Measurements from ENCODE around the gene PRSS57. TPM values are rescaled to one million over a fixed set of nuclear protein-coding genes. Genes with fewer than 3 reads are reported as not detected.

Gene PRSS57
- polyA plus RNA-seq, 1 donor (not counting 4 experiments of a cell fraction or from before 2014, with no cell fraction given) = not detected

- H3K27me3 ChIP-seq (ENCODE audit: control insufficient read depth, extremely low read depth, insufficient read depth, low read length) = peaks cover 40% of the 10 kb centered on the region
- no peak for FAIRE-seq
- TF ChIP-seq CTCF (optimal IDR thresholded peaks at IDR 0.05 in 1 of 3, IDR thresholded peaks at IDR 0.05 in 1 of 3, conservative IDR thresholded peaks at IDR 0.05 in 1 of 3; ENCODE audit: extremely low read depth in 1 of 3, insufficient read depth in 2 of 3, low read length in 3 of 3) (no peak), EZH2 (IDR thresholded peaks at IDR 0.05; ENCODE audit: low read length) (no peak)
These were observed 14.1 kb upstream of the PRSS57 start for GRCh38 chr19:709196-709964.

GRCh38 chr19:708154-709143 is 13.2 kb upstream of the PRSS57 start, which contains the start of gene PALM:
PALM (plus strand) TSS chr19:708935; CDS start chr19:709147, 212 bp downstream.
- Histone ChIP-seq H3K4me2 (ENCODE audit: control insufficient read depth, extremely low read depth, insufficient read depth, low read depth, low read length) (no peak within 1 kb of the TSS), H3K27me3 (ENCODE audit: control insufficient read depth, extremely low read depth, insufficient read depth, low read length) (peaks cover 42% of the 10 kb centered on the region), H3K4me1 (ENCODE audit: control insufficient read depth, extremely low read depth, insufficient read depth, low read length) (no peaks in the 10 kb centered on the region), H3K79me2 (ENCODE audit: control insufficient read depth, insufficient read depth, low read length) (no peaks in the 10 kb centered on the region), H2AFZ (ENCODE audit: control insufficient read depth, low read length) (no peak within 1 kb of the TSS), H3K9me3 (ENCODE audit: control insufficient read depth, low read depth, low read length) (peaks cover 2% of the 10 kb centered on the region), H3K9me1 (ENCODE audit: control insufficient read depth, extremely low read depth, insufficient read depth, low read length) (no peaks in the 10 kb centered on the region), H3K4me3 (ENCODE audit: control insufficient read depth in 2 of 3, extremely low read depth in 1 of 3, insufficient read depth in 2 of 3, low read depth in 1 of 3, low read length in 3 of 3) (no peak within 1 kb of the TSS), H4K20me1 (ENCODE audit: control insufficient read depth, extremely low read depth, insufficient read depth, low read length) (no peaks in the 10 kb centered on the region), H3K27ac (ENCODE audit: control insufficient read depth, insufficient read depth, low read length) (no peak within 1 kb of the TSS), H3K9ac (ENCODE audit: control insufficient read depth, extremely low read depth, insufficient read depth, low read length) (no peak within 1 kb of the TSS), H3K36me3 (ENCODE audit: control insufficient read depth in 2 of 2, extremely low read depth in 1 of 2, insufficient read depth in 2 of 2, low read length in 2 of 2) (no peaks in the 10 kb centered on the region)
- dilution Hi-C loops (cut with MboI; ENCODE audit: extremely low pct_ligation_motif_present, low sequenced_read_pairs) = no loop called here
- no peak for FAIRE-seq
- no peak for TF ChIP-seq CTCF (optimal IDR thresholded peaks at IDR 0.05 in 1 of 3, IDR thresholded peaks at IDR 0.05 in 1 of 3, conservative IDR thresholded peaks at IDR 0.05 in 1 of 3; ENCODE audit: extremely low read depth in 1 of 3, insufficient read depth in 2 of 3, low read length in 3 of 3)
- TF ChIP-seq EZH2 (IDR thresholded peaks at IDR 0.05; ENCODE audit: low read length) = peak; percentile 91
- DNase-seq (ENCODE audit: low read depth, low spot score) = no peak

More at GRCh38 chr19:709196-709964, 14.1 kb upstream of the PRSS57 start:
- Histone ChIP-seq H3K79me2 (ENCODE audit: control insufficient read depth, insufficient read depth, low read length) (no peaks in the 10 kb centered on the region), H3K9ac (ENCODE audit: control insufficient read depth, extremely low read depth, insufficient read depth, low read length) (no peak overlapping the region), H3K36me3 (ENCODE audit: control insufficient read depth in 2 of 2, extremely low read depth in 1 of 2, insufficient read depth in 2 of 2, low read length in 2 of 2) (no peaks in the 10 kb centered on the region), H3K4me2 (ENCODE audit: control insufficient read depth, extremely low read depth, insufficient read depth, low read depth, low read length) (no peak overlapping the region), H2AFZ (ENCODE audit: control insufficient read depth, low read length) (no peak overlapping the region), H3K4me1 (ENCODE audit: control insufficient read depth, extremely low read depth, insufficient read depth, low read length) (no peaks in the 10 kb centered on the region), H3K4me3 (ENCODE audit: control insufficient read depth in 2 of 3, extremely low read depth in 1 of 3, insufficient read depth in 2 of 3, low read depth in 1 of 3, low read length in 3 of 3) (no peak overlapping the region), H3K9me1 (ENCODE audit: control insufficient read depth, extremely low read depth, insufficient read depth, low read length) (no peaks in the 10 kb centered on the region), H3K9me3 (ENCODE audit: control insufficient read depth, low read depth, low read length) (peaks cover 2% of the 10 kb centered on the region), H3K27ac (ENCODE audit: control insufficient read depth, insufficient read depth, low read length) (no peak overlapping the region), H4K20me1 (ENCODE audit: control insufficient read depth, extremely low read depth, insufficient read depth, low read length) (no peaks in the 10 kb centered on the region)
- DNase-seq (ENCODE audit: low read depth, low spot score) = no peak
- dilution Hi-C loops (cut with MboI; ENCODE audit: extremely low pct_ligation_motif_present, low sequenced_read_pairs) = no loop called here

Data from keratinocyte (primary cell).